ENCODE data around the gene C22orf15.

Gene C22orf15

GRCh38 chr22:23750714-23751440, 11.9 kb upstream of the C22orf15 start, which contains the start of gene ZNF70:
TSS of gene ZNF70 (minus strand) at chr22:23751112. CDS start at chr22:23745140, 5,972 bp downstream.
- no peak for FAIRE-seq

- FAIRE-seq, result no peak
Observed at GRCh38 chr22:23751441-23751996, 11.3 kb upstream of the C22orf15 start.

GRCh38 chr22:23752090-23752691, 10.6 kb upstream of the C22orf15 start:
- FAIRE-seq, result no peak

GRCh38 chr22:23752750-23753149, 10.0 kb upstream of the C22orf15 start:
- FAIRE-seq, result no peak

- no peak for FAIRE-seq
Observed at GRCh38 chr22:23753385-23753784, 9.4 kb upstream of the C22orf15 start.

GRCh38 chr22:23754220-23754919, 8.4 kb upstream of the C22orf15 start, which contains the start of gene VPREB3:
TSS of gene VPREB3 (minus strand) at chr22:23754425. CDS start at chr22:23754363, 62 bp downstream.
- no peak for FAIRE-seq

GRCh38 chr22:23754980-23755636, 7.7 kb upstream of the C22orf15 start:
- no peak for FAIRE-seq

GRCh38 chr22:23755711-23756110, 7.1 kb upstream of the C22orf15 start:
- FAIRE-seq, result no peak

GRCh38 chr22:23756891-23757290, 5.9 kb upstream of the C22orf15 start:
- FAIRE-seq, result no peak

GRCh38 chr22:23759566-23759965, 3.2 kb upstream of the C22orf15 start:
- no peak for FAIRE-seq

- no peak for FAIRE-seq
Observed at GRCh38 chr22:23760056-23760455, 2.7 kb upstream of the C22orf15 start.

GRCh38 chr22:23763579-23763945, 772 bp downstream of the C22orf15 start:
- FAIRE-seq, result no peak

- no peak for FAIRE-seq
Observed at GRCh38 chr22:23763954-23764353, 1.2 kb downstream of the C22orf15 start.

- FAIRE-seq, result no peak
Observed at GRCh38 chr22:23764899-23765881, 2.4 kb downstream of the C22orf15 start.

GRCh38 chr22:23767303-23767672, 4.5 kb downstream of the C22orf15 start:
- FAIRE-seq, result no peak

- FAIRE-seq, result no peak
Observed at GRCh38 chr22:23767673-23768548, 5.1 kb downstream of the C22orf15 start, which contains the start of gene CHCHD10. TSS of gene CHCHD10 (minus strand) at chr22:23767972. CDS start at chr22:23767874, 98 bp downstream.

- no peak for FAIRE-seq
Observed at GRCh38 chr22:23769321-23769965, 6.7 kb downstream of the C22orf15 start.

- FAIRE-seq, result no peak
Observed at GRCh38 chr22:23772315-23772648, 9.5 kb downstream of the C22orf15 start.

GRCh38 chr22:23772649-23773473, 10.1 kb downstream of the C22orf15 start, which contains the start of gene MMP11:
TSS of gene MMP11 (plus strand) at chr22:23772849. CDS start at chr22:23772871, 22 bp downstream.
- FAIRE-seq, result no peak

Data from colon (tissue), 2 donors.